DOHH2 (cell line): ENCODE results near the gene XPC.

ENCODE experiments used
- H3F3A ChIP-seq: fragments of 200-600 bp; sonication (generic), shearing (Covaris generic); 2 replicates; pipeline ENCODE4 v1.6.0; 2016; ENCODE audit warnings: antibody characterized with exemption, mild to moderate bottlenecking; ENCODE audit not compliant: control insufficient read depth, insufficient read depth
- H3K27ac ChIP-seq: fragments of 200-600 bp; sonication (generic); 2 replicates; pipeline ENCODE4 v1.5.1; 2014; ENCODE audit warnings: low read depth, mild to moderate bottlenecking, low read length, moderate library complexity
- H3K27me3 ChIP-seq: fragments of 200-600 bp; sonication (generic); 2 replicates; pipeline ENCODE4 v1.6.1; 2014; ENCODE audit warnings: mild to moderate bottlenecking, low read length, mixed read lengths; ENCODE audit not compliant: control insufficient read depth
- H3K36me3 ChIP-seq: fragments of 200-600 bp; sonication (generic); 2 replicates; pipeline ENCODE4 v1.6.1; 2014; ENCODE audit warnings: mild to moderate bottlenecking, low read length, moderate library complexity, mixed read lengths; ENCODE audit not compliant: control insufficient read depth
- H3K4me1 ChIP-seq: fragments of 200-600 bp; sonication (generic); 2 replicates; pipeline ENCODE4 v1.6.1; 2014; ENCODE audit warnings: mild to moderate bottlenecking, low read length, mixed read lengths; ENCODE audit not compliant: control insufficient read depth
- H3K4me2 ChIP-seq: fragments of 200-600 bp; sonication (generic); 2 replicates; pipeline ENCODE4 v1.6.0; 2014; ENCODE audit warnings: mild to moderate bottlenecking, low read length, moderate library complexity
- H3K4me3 ChIP-seq: fragments of 200-600 bp; sonication (generic); 2 replicates; pipeline ENCODE4 v1.5.1; 2014; ENCODE audit warnings: mild to moderate bottlenecking, low read length, mixed read lengths
- H3K79me2 ChIP-seq: fragments of 200-600 bp; sonication (generic); 2 replicates; pipeline ENCODE4 v1.6.1; 2014; ENCODE audit warnings: mild to moderate bottlenecking, low read length, mixed read lengths; ENCODE audit not compliant: control insufficient read depth
- H3K9me2 ChIP-seq: fragments of 200-600 bp; sonication (generic); replicated peaks from 2 replicates; pipeline ENCODE4 v1.6.1; 2014; ENCODE audit warnings: mild to moderate bottlenecking, low read length, mixed read lengths; ENCODE audit not compliant: control insufficient read depth
- H3K9me3 ChIP-seq: fragments of 200-600 bp; sonication (generic); 2 replicates; pipeline ENCODE4 v1.6.1; 2014; ENCODE audit warnings: antibody characterized with exemption, low read length, mixed read lengths; ENCODE audit not compliant: control insufficient read depth, insufficient read depth
- H4K20me1 ChIP-seq: fragments of 200-600 bp; sonication (generic); 2 replicates; pipeline ENCODE4 v1.6.0; 2014; ENCODE audit warnings: low read depth, mild to moderate bottlenecking, antibody characterized with exemption, low read length, moderate library complexity; ENCODE audit not compliant: control insufficient read depth, insufficient read depth
- CTCF ChIP-seq: fragments of 200-600 bp; sonication (generic); IDR thresholded peaks from one replicate; pipeline ENCODE4 v1.5.1; 2014; ENCODE audit warnings: antibody characterized with exemption, mild to moderate bottlenecking, low read depth, low read length; ENCODE audit not compliant: poor library complexity, severe bottlenecking
- EZH2phosphoT487 ChIP-seq: fragments of 200-600 bp; sonication (generic); IDR thresholded peaks from 2 replicates; pipeline ENCODE4 v1.6.1; 2017; ENCODE audit warnings: borderline replicate concordance, mild to moderate bottlenecking, antibody characterized with exemption, low read length, moderate library complexity, mixed read lengths

Gene XPC

GRCh38 chr3:14161282-14161681 is 17.1 kb downstream of the XPC start:
- Histone ChIP-seq H3K9me2 (no peaks in the 10 kb centered on the region), H3K36me3 (peaks cover 98% of the 10 kb centered on the region), H3K4me3 (no peak overlapping the region), H3F3A (no peaks in the 10 kb centered on the region), H3K4me2 (no peak overlapping the region), H3K27ac (no peak overlapping the region), H3K79me2 (peaks cover 2% of the 10 kb centered on the region; the same call in 1 of the 2 replicates), H3K27me3 (no peaks in the 10 kb centered on the region), H3K4me1 (no peaks in the 10 kb centered on the region), H3K9me3 (peaks cover 14% of the 10 kb centered on the region), H4K20me1 (no peaks in the 10 kb centered on the region)
- TF ChIP-seq EZH2phosphoT487 (no peak), CTCF (no peak)

GRCh38 chr3:14159426-14159825 is 19.0 kb downstream of the XPC start:
- Histone ChIP-seq H3K27me3 (no peaks in the 10 kb centered on the region), H3K9me3 (peaks cover 14% of the 10 kb centered on the region), H3K9me2 (no peaks in the 10 kb centered on the region), H3K79me2 (peaks cover 2% of the 10 kb centered on the region; the same call in 1 of the 2 replicates), H3F3A (no peaks in the 10 kb centered on the region), H3K4me3 (no peak overlapping the region), H3K36me3 (peaks cover 87% of the 10 kb centered on the region), H3K4me2 (no peak overlapping the region), H3K4me1 (no peaks in the 10 kb centered on the region), H3K27ac (no peak overlapping the region), H4K20me1 (no peaks in the 10 kb centered on the region)
- no peak for TF ChIP-seq CTCF
- TF ChIP-seq EZH2phosphoT487, result no peak

GRCh38 chr3:14158370-14158769 is 20.0 kb downstream of the XPC start:
- peaks cover 4% of the 10 kb centered on the region; the same call in 1 of the 2 replicates for H3K79me2 ChIP-seq
- peaks cover 14% of the 10 kb centered on the region for H3K9me3 ChIP-seq
- no peaks in the 10 kb centered on the region for H4K20me1 ChIP-seq
- TF ChIP-seq CTCF, result no peak
- no peak for TF ChIP-seq EZH2phosphoT487
- peaks cover 87% of the 10 kb centered on the region for H3K36me3 ChIP-seq
- no peaks in the 10 kb centered on the region for H3K9me2 ChIP-seq
- H3K27me3 ChIP-seq, result no peaks in the 10 kb centered on the region
- no peak overlapping the region for H3K27ac ChIP-seq
- H3K4me1 ChIP-seq, result no peaks in the 10 kb centered on the region
- no peaks in the 10 kb centered on the region for H3F3A ChIP-seq
- H3K4me2 ChIP-seq, result no peak overlapping the region
- H3K4me3 ChIP-seq, result no peak overlapping the region
